ENCODE data around the gene ZNF580. TPM values are rescaled to one million over a fixed set of nuclear protein-coding genes. Genes with fewer than 3 reads are reported as not detected.
A peak's percentile ranks its signal among the peaks of the same experiment; 100 is the strongest.

Gene ZNF580
- total and polyA plus RNA-seq, 2 donors, result 6.4 to 32.9 TPM

- H3K36me3 ChIP-seq (ENCODE audit: control insufficient read depth in 2 of 2, insufficient read depth in 2 of 2, low read length in 1 of 2), result peaks cover 6 to 15% of the 10 kb centered on the region in 2 donors
- H3K27ac ChIP-seq (ENCODE audit: low read depth in 1 of 2, low read length in 1 of 2), result peak overlapping the region; percentile 86 to 91
- H3K4me3 ChIP-seq (ENCODE audit: low read length in 2 of 2), result peak overlapping the region; percentile 35 to 65
- H3K9me3 ChIP-seq (ENCODE audit: control insufficient read depth in 2 of 2, insufficient read depth in 1 of 2, low read length in 1 of 2), result peaks cover 0 to 15% of the 10 kb centered on the region in 2 donors
- peaks cover 43 to 65% of the 10 kb centered on the region in 2 donors for H3K4me1 ChIP-seq (ENCODE audit: control insufficient read depth in 2 of 2, insufficient read depth in 2 of 2, low read length in 2 of 2)
- H3K27me3 ChIP-seq (ENCODE audit: control insufficient read depth in 2 of 2, insufficient read depth in 1 of 2, low read length in 1 of 2), result peaks cover 0 to 16% of the 10 kb centered on the region in 2 donors
- WGBS, result 34% methylated on average over 38 of the region's 38 CpGs
- DNase-seq (ENCODE audit: low read depth in 6 of 9, low spot score in 9 of 9), result peak in 4 of 9 donors; percentile 78 to 87 (median 83)
Observed at GRCh38 chr19:55640043-55640576, 692 bp upstream of the ZNF580 start.

DNA sequence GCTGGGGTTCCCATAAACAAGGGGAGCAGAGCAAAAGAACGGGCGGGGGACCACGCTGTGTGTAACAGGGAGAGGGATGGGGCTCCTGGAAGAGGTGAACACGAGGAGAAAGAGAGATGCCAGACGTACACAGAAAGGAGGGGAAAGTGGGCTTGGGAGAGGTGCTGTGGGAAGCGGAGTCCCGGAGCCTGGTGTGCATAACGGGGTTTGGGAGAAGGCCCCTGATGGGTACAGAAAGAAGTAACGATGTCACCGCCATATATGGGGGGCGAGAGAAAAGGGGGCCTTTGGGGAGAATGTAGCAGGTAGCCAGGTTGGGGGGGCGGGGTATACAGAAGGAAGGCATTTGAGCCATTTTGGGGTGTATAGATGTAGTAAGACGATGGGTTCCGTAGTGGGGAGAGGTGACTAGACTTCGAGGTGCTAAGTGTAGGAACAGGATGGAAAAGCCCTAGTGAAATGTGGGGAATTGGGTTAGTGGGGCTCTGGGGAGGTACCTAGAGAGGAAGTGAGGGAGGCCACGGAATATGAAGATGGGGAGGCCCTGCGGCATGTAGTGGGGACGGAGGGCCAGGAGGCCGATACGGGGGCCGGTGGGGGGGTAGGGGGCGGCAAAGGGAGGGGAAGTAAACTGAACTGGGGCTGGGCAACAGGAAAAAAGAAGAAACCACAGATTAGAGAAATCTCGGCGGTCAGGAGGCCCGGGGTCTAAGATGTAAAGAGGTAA is 787 bp downstream of the ZNF580 start:
- peak overlapping the region; percentile 81 to 91 for H3K27ac ChIP-seq (ENCODE audit: low read depth in 1 of 2, low read length in 1 of 2)
- peaks cover 11 to 21% of the 10 kb centered on the region in 2 donors for H3K36me3 ChIP-seq (ENCODE audit: control insufficient read depth in 2 of 2, insufficient read depth in 2 of 2, low read length in 1 of 2)
- WGBS, result under 1% methylated on average over 25 of the region's 25 CpGs
- peak overlapping the region; percentile 65 to 76 for H3K4me3 ChIP-seq (ENCODE audit: low read length in 2 of 2)
- peak in 1 of 9 donors; percentile 52 for DNase-seq (ENCODE audit: low read depth in 6 of 9, low spot score in 9 of 9)
- H3K4me1 ChIP-seq (ENCODE audit: control insufficient read depth in 2 of 2, insufficient read depth in 2 of 2, low read length in 2 of 2), result peaks cover 30 to 51% of the 10 kb centered on the region in 2 donors
- H3K27me3 ChIP-seq (ENCODE audit: control insufficient read depth in 2 of 2, insufficient read depth in 1 of 2, low read length in 1 of 2), result peaks cover 0 to 16% of the 10 kb centered on the region in 2 donors
- H3K9me3 ChIP-seq (ENCODE audit: control insufficient read depth in 2 of 2, insufficient read depth in 1 of 2, low read length in 1 of 2), result peaks cover 0 to 15% of the 10 kb centered on the region in 2 donors

- WGBS, result 2% methylated on average over 65 of the region's 65 CpGs
- H3K4me1 ChIP-seq (ENCODE audit: control insufficient read depth in 2 of 2, insufficient read depth in 2 of 2, low read length in 2 of 2), result peaks cover 29 to 54% of the 10 kb centered on the region in 2 donors
- peak in 1 of 9 donors; percentile 36 for DNase-seq (ENCODE audit: low read depth in 6 of 9, low spot score in 9 of 9)
- H3K27me3 ChIP-seq (ENCODE audit: control insufficient read depth in 2 of 2, insufficient read depth in 1 of 2, low read length in 1 of 2), result peaks cover 0 to 16% of the 10 kb centered on the region in 2 donors
- H3K36me3 ChIP-seq (ENCODE audit: control insufficient read depth in 2 of 2, insufficient read depth in 2 of 2, low read length in 1 of 2), result peaks cover 11 to 21% of the 10 kb centered on the region in 2 donors
- peaks cover 0 to 15% of the 10 kb centered on the region in 2 donors for H3K9me3 ChIP-seq (ENCODE audit: control insufficient read depth in 2 of 2, insufficient read depth in 1 of 2, low read length in 1 of 2)
- peak overlapping the region; percentile 65 to 76 for H3K4me3 ChIP-seq (ENCODE audit: low read length in 2 of 2)
- H3K27ac ChIP-seq (ENCODE audit: low read depth in 1 of 2, low read length in 1 of 2), result peak overlapping the region; percentile 71 to 91
Observed at GRCh38 chr19:55642153-55643002, 1.6 kb downstream of the ZNF580 start.

GRCh38 chr19:55643003-55643886 is 2.4 kb downstream of the ZNF580 start, which contains the start of gene ZNF581:
Gene ZNF581, plus strand, starts transcription at chr19:55643649. Its CDS starts 923 bp downstream, at chr19:55644572.
- Histone ChIP-seq H3K9me3 (ENCODE audit: control insufficient read depth in 2 of 2, insufficient read depth in 1 of 2, low read length in 1 of 2) (peaks cover 0 to 15% of the 10 kb centered on the region in 2 donors), H3K36me3 (ENCODE audit: control insufficient read depth in 2 of 2, insufficient read depth in 2 of 2, low read length in 1 of 2) (peaks cover 11 to 12% of the 10 kb centered on the region in 2 donors), H3K4me1 (ENCODE audit: control insufficient read depth in 2 of 2, insufficient read depth in 2 of 2, low read length in 2 of 2) (peaks cover 27 to 60% of the 10 kb centered on the region in 2 donors), H3K4me3 (ENCODE audit: low read length in 2 of 2) (peak within 1 kb of the TSS; percentile 65 to 76), H3K27ac (ENCODE audit: low read depth in 1 of 2, low read length in 1 of 2) (peak within 1 kb of the TSS; percentile 77 to 93), H3K27me3 (ENCODE audit: control insufficient read depth in 2 of 2, insufficient read depth in 1 of 2, low read length in 1 of 2) (peaks cover 0 to 16% of the 10 kb centered on the region in 2 donors)
- WGBS, result 3% methylated on average over 56 of the region's 56 CpGs
- peak in 4 of 9 donors; percentile 60 to 85 (median 74) for DNase-seq (ENCODE audit: low read depth in 6 of 9, low spot score in 9 of 9)

- peaks cover 31 to 65% of the 10 kb centered on the region in 2 donors for H3K4me1 ChIP-seq (ENCODE audit: control insufficient read depth in 2 of 2, insufficient read depth in 2 of 2, low read length in 2 of 2)
- H3K9me3 ChIP-seq (ENCODE audit: control insufficient read depth in 2 of 2, insufficient read depth in 1 of 2, low read length in 1 of 2), result peaks cover 0 to 15% of the 10 kb centered on the region in 2 donors
- no peak for DNase-seq (ENCODE audit: low read depth in 6 of 9, low spot score in 9 of 9)
- peak overlapping the region; percentile 63 to 65 for H3K4me3 ChIP-seq (ENCODE audit: low read length in 2 of 2)
- H3K36me3 ChIP-seq (ENCODE audit: control insufficient read depth in 2 of 2, insufficient read depth in 2 of 2, low read length in 1 of 2), result peaks cover 11 to 12% of the 10 kb centered on the region in 2 donors
- H3K27ac ChIP-seq (ENCODE audit: low read depth in 1 of 2, low read length in 1 of 2), result peak overlapping the region; percentile 2 to 53
- peaks cover 0 to 16% of the 10 kb centered on the region in 2 donors for H3K27me3 ChIP-seq (ENCODE audit: control insufficient read depth in 2 of 2, insufficient read depth in 1 of 2, low read length in 1 of 2)
- under 1% methylated on average over 15 of the region's 15 CpGs for WGBS
Observed at GRCh38 chr19:55643887-55644176, 3.0 kb downstream of the ZNF580 start.

GRCh38 chr19:55644191-55644833 is 3.5 kb downstream of the ZNF580 start:
- Histone ChIP-seq H3K27me3 (ENCODE audit: control insufficient read depth in 2 of 2, insufficient read depth in 1 of 2, low read length in 1 of 2) (peaks cover 0 to 16% of the 10 kb centered on the region in 2 donors), H3K4me3 (ENCODE audit: low read length in 2 of 2) (peak overlapping the region; percentile 63 to 65), H3K36me3 (ENCODE audit: control insufficient read depth in 2 of 2, insufficient read depth in 2 of 2, low read length in 1 of 2) (peaks cover 11 to 12% of the 10 kb centered on the region in 2 donors), H3K4me1 (ENCODE audit: control insufficient read depth in 2 of 2, insufficient read depth in 2 of 2, low read length in 2 of 2) (peaks cover 33 to 65% of the 10 kb centered on the region in 2 donors), H3K27ac (ENCODE audit: low read depth in 1 of 2, low read length in 1 of 2) (no peak overlapping the region), H3K9me3 (ENCODE audit: control insufficient read depth in 2 of 2, insufficient read depth in 1 of 2, low read length in 1 of 2) (peaks cover 0 to 15% of the 10 kb centered on the region in 2 donors)
- 73% methylated on average over 12 of the region's 12 CpGs for whole genome bisulfite sequencing
- no peak for DNase-seq (ENCODE audit: low read depth in 6 of 9, low spot score in 9 of 9)

GRCh38 chr19:55644842-55645511 is 4.2 kb downstream of the ZNF580 start:
- no peak for DNase-seq (ENCODE audit: low read depth in 6 of 9, low spot score in 9 of 9)
- Histone ChIP-seq H3K4me1 (ENCODE audit: control insufficient read depth in 2 of 2, insufficient read depth in 2 of 2, low read length in 2 of 2) (peaks cover 33 to 63% of the 10 kb centered on the region in 2 donors), H3K27ac (ENCODE audit: low read depth in 1 of 2, low read length in 1 of 2) (no peak overlapping the region), H3K36me3 (ENCODE audit: control insufficient read depth in 2 of 2, insufficient read depth in 2 of 2, low read length in 1 of 2) (peaks cover 11 to 12% of the 10 kb centered on the region in 2 donors), H3K4me3 (ENCODE audit: low read length in 2 of 2) (no peak overlapping the region), H3K27me3 (ENCODE audit: control insufficient read depth in 2 of 2, insufficient read depth in 1 of 2, low read length in 1 of 2) (peaks cover 0 to 16% of the 10 kb centered on the region in 2 donors), H3K9me3 (ENCODE audit: control insufficient read depth in 2 of 2, insufficient read depth in 1 of 2, low read length in 1 of 2) (peaks cover 0 to 11% of the 10 kb centered on the region in 2 donors)
- WGBS, result 96% methylated on average over 28 of the region's 28 CpGs

Measured in thymus (tissue), 11 donors.